ENCODE measurements around the gene KCNJ6. TPM values are rescaled to one million over a fixed set of nuclear protein-coding genes. Genes with fewer than 3 reads are reported as not detected.

KCNJ6 gene
- total RNA-seq, 1 experiment from 2014 or later: not detected

- H3K4me3 ChIP-seq (ENCODE audit: low read depth, low read length, poor library complexity, severe bottlenecking): no peak overlapping the region
- no peaks in the 10 kb centered on the region for H3K36me3 ChIP-seq (ENCODE audit: insufficient read depth, low read length, poor library complexity, severe bottlenecking)
- no peak overlapping the region for H3K27ac ChIP-seq (ENCODE audit: low read depth, low read length, poor library complexity, severe bottlenecking)
- H3K9me3 ChIP-seq (ENCODE audit: low read depth, low read length, poor library complexity, severe bottlenecking): no peaks in the 10 kb centered on the region
- no peaks in the 10 kb centered on the region for H3K4me1 ChIP-seq (ENCODE audit: insufficient read depth, low read length, poor library complexity, severe bottlenecking)
- ChIA-PET POLR2A (ENCODE audit: low non-redundant PET) (no interaction called here), CTCF (interaction anchor here (0.6 kb wide), 1 partner anchor 151 kb away, joined by 5 read pairs; no protein-coding TSS in a partner anchor)
- TF ChIP-seq EZH2 (IDR thresholded peaks at IDR 0.05; ENCODE audit: borderline replicate concordance, low read depth, low read length, poor library complexity, severe bottlenecking) (no peak), CTCF (conservative IDR thresholded peaks at IDR 0.05; ENCODE audit: low read depth, low read length) (no peak)
- BruUV-seq (replicated peaks): no TSS peak
- intact Hi-C loops (cut with micrococcal nuclease; ENCODE audit: unreplicated experiment): no loop called here
- DNase-seq (ENCODE audit: low spot score): no peak
- peaks cover 42% of the 10 kb centered on the region for H3K27me3 ChIP-seq (replicated peaks; ENCODE audit: insufficient read depth, low read depth, low read length, poor library complexity)
Observed at GRCh38 chr21:37770461-37770860, 145.8 kb downstream of the KCNJ6 start.

GRCh38 chr21:37769656-37770055 is 146.6 kb downstream of the KCNJ6 start:
- Histone ChIP-seq H3K27ac (ENCODE audit: low read depth, low read length, poor library complexity, severe bottlenecking) (no peak overlapping the region), H3K27me3 (replicated peaks; ENCODE audit: insufficient read depth, low read depth, low read length, poor library complexity) (peaks cover 50% of the 10 kb centered on the region), H3K36me3 (ENCODE audit: insufficient read depth, low read length, poor library complexity, severe bottlenecking) (no peaks in the 10 kb centered on the region), H3K4me3 (ENCODE audit: low read depth, low read length, poor library complexity, severe bottlenecking) (no peak overlapping the region), H3K4me1 (ENCODE audit: insufficient read depth, low read length, poor library complexity, severe bottlenecking) (no peaks in the 10 kb centered on the region), H3K9me3 (ENCODE audit: low read depth, low read length, poor library complexity, severe bottlenecking) (no peaks in the 10 kb centered on the region)
- TF ChIP-seq CTCF (conservative IDR thresholded peaks at IDR 0.05; ENCODE audit: low read depth, low read length) (no peak), EZH2 (IDR thresholded peaks at IDR 0.05; ENCODE audit: borderline replicate concordance, low read depth, low read length, poor library complexity, severe bottlenecking) (no peak)
- ChIA-PET CTCF (no interaction called here), POLR2A (ENCODE audit: low non-redundant PET) (no interaction called here)
- intact Hi-C loops (cut with micrococcal nuclease; ENCODE audit: unreplicated experiment): no loop called here
- BruUV-seq (replicated peaks): no TSS peak
- no peak for DNase-seq (ENCODE audit: low spot score)

GRCh38 chr21:37767984-37768383 is 148.3 kb downstream of the KCNJ6 start:
- H3K4me3 ChIP-seq (ENCODE audit: low read depth, low read length, poor library complexity, severe bottlenecking): no peak overlapping the region
- no peaks in the 10 kb centered on the region for H3K9me3 ChIP-seq (ENCODE audit: low read depth, low read length, poor library complexity, severe bottlenecking)
- intact Hi-C loops (cut with micrococcal nuclease; ENCODE audit: unreplicated experiment): no loop called here
- no peak for TF ChIP-seq CTCF (conservative IDR thresholded peaks at IDR 0.05; ENCODE audit: low read depth, low read length)
- TF ChIP-seq EZH2 (IDR thresholded peaks at IDR 0.05; ENCODE audit: borderline replicate concordance, low read depth, low read length, poor library complexity, severe bottlenecking): no peak
- no peak for DNase-seq (ENCODE audit: low spot score)
- BruUV-seq (replicated peaks): no TSS peak
- POLR2A ChIA-PET (ENCODE audit: low non-redundant PET): no interaction called here
- H3K4me1 ChIP-seq (ENCODE audit: insufficient read depth, low read length, poor library complexity, severe bottlenecking): no peaks in the 10 kb centered on the region
- CTCF ChIA-PET: interaction anchor here (0.6 kb wide), 1 partner anchor 1137 kb away, joined by 3 read pairs; no protein-coding TSS in a partner anchor
- peaks cover 56% of the 10 kb centered on the region for H3K27me3 ChIP-seq (replicated peaks; ENCODE audit: insufficient read depth, low read depth, low read length, poor library complexity)
- H3K36me3 ChIP-seq (ENCODE audit: insufficient read depth, low read length, poor library complexity, severe bottlenecking): no peaks in the 10 kb centered on the region
- no peak overlapping the region for H3K27ac ChIP-seq (ENCODE audit: low read depth, low read length, poor library complexity, severe bottlenecking)

All from A673 (cell line).